Embryonic facial prominence (tissue), 1 donor: ENCODE measurements around the gene ZNF324.
"Not testable (repeated sequence)": the region's sequence is repeated elsewhere in the genome, so short reads cannot be mapped to it uniquely, and the experiment has no call there.

Experiments used
- DNase-seq: peaks from one replicate; pipeline ENCODE4 v3.0.0-alpha.2; 2016; ENCODE audit errors: extremely low spot score

ZNF324 gene

DNA sequence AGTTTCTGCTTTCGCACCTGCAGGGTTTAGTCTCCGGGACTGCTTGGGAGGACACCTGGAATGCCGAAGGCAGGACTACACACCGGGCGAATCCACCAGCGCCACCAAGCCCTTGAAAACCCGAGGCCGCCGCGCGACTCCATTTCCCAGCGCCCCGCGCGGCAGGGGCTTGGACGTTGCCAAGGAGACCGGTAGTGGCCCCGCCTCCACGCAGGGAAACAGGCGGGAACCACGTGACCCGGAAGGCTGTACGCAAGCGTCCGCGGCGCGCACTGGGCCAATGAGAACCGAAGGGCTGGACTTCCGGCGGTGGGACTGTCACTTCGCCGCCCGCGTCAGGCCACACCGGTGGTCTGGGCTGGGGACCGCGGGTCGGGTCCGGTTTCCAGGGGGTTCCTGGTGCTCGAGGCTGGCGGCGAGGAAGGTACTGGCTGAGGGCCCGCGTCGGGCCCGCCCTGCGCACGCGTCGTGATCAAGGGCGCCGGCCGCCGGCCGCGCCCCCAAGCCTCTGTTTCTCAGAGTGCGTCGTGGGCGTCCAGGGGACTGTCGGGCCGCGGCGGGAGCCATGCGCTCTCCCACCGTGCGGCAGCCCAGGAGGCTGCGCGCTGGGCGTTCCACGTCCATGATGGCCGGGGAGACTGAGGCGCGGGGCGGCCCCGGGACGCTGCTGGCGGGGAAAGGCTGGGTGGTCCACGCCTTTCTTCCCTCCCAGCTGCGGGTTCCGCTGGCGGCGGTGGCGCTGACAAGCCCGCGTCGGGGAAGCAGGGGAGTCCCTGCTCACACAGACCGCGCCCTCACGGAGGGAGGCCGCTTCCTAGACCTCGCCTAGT lies at the start of gene ZNF324:
Gene ZNF324 (plus strand): TSS at position 321 of the 830 bp plus-strand sequence. CDS start 2,106 bp downstream, outside the sequence.
- peak; percentile 94 for DNase-seq

DNA sequence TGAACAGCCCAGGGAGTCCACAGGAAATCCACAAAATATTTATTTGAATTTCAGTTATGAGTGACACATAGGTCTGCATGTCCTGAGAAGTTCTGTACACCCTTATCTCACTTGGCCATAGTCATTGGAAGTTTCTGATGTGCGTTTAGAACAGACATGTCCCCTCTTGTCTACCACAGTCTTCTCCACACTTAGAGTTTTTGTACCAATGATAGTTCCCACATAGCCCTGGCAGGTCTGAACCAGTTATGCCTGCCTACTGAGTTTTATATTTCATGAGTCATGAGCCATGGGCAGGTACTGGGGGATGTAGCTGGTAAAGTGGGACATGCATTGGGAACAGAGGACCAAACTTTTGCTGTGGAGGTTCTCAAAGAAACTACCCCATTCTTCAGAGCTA lies 38.3 kb upstream of the ZNF324 start:
- DNase-seq, result no peak

DNA sequence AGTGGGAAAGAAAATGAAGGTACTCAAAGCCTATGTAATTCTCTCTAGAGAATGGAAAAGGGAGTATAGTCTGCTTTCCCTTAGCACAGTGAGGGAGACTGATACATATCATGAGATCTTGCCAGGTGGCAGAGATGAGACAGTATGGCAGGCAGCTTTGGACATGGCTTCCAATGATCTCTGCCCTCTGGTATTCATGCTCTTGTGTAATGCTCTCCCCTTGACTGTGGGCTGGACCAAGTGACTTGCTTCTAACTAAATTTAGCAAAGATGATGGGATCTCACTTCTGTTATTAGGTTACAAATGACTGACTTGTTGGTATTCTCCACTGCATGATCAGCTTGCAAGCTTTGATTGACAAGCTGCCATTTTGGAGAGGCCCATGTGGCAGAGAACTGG lies 37.1 kb upstream of the ZNF324 start:
- no peak for DNase-seq

DNA sequence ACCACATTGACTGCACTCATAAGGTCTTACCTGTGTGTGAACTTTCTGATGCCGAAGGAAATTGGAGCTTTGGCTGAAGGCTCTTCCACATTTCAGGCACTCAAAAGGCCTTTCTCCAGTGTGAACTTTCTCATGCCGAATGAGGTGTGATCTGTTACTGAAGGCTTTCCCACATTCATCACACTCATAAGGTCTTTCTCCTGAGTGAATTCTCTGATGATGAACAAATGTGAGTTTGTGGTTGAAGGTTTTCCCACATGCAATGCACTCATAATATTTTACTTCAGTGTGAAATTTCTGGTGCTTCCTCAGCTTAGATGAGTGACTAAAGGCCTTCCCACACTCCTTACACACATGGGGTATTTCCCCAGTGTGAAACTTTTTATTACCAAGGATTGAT lies 32.7 kb upstream of the ZNF324 start:
- no peak for DNase-seq

DNA sequence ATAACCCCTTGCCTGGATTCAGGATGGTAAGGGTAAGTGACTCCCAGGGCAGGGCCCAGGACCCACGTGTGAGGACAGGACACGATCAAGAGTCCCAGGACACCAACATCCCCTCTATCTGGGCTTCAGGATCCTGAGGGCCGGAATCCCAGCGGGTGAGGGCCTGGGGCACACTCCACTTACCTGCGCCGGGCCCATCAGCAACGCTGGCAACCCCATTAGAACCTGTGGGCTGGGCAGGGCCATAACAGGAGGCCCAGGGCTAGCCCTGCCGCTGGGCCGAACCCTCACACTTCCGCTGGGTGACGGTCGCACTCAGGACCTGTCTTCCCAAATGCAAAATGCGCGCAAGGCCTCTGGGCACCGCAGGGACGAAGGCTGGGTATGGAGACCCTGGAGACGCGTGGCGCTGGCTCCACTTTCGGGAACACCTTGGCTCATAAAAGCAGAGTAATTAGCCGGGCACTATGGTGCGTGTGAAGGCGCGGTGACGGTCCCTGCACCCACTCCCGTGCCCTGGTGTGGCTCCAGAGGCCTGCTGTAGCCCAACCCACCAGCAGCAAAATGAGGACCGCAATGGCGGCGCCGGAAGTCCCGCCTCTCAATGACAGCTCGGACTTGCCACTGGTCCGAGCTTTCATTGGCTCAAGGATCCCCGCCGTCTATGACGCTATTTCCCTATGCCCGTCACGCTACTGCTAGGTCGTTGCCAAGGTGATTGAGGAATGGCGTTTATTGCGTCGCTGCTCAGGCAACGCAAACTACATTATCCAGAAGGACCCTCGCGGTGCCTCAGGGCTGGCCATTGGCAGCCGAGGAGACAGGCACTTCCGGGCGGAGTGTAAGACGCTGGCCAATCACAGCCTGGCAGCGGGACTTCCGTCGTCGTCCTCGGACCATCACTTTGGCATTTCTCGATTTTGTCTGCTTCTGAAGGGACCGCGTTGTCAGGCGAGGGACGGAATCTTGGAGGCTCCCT lies 27.0 kb upstream of the ZNF324 start, which contains the start of gene ZNF132:
Gene ZNF132 (minus strand): TSS at position 578 of the 979 bp plus-strand sequence. CDS start 332 bp downstream, at position 246.
- DNase-seq, result peak; percentile 99

DNA sequence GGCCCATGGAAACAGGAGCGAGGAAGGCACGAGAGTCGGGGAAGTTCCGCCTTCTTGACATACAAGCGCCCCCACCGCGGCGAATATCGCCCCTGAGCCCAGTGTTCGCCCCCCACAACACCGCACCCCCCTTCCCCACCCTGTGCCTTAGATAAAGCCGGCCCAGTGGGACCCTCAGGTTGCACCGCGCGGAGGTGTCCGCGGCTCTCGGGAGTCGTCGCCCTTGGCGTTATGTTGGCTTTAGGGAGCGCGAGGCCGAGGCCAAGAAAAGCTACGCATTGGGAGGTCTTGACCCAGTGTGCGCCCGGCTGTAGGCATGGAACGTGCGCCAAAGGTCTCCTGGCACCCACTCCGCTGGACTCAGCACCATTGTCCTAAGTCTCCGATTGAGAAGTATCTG lies 26.3 kb upstream of the ZNF324 start:
- DNase-seq, result no peak

DNA sequence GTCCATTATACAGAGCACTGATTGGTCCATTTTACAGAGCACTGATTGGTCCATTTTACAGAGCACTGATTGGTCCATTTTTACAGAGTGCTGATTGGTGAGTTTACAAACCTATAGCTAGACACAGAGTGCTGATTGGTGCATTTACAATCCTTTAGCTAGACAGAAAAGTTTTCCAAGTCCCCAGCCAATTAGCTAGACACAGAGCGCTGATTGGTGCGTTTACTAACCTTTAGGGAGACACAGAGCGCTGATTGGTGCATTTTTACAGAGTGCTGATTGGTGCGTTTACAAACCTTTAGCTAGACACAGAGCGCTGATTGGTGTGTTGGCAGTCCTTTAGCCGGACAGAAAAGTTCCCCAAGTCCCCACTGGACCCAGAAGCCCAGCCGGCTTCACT lies 23.9 kb upstream of the ZNF324 start:
- not testable (repeated sequence) for DNase-seq

DNA sequence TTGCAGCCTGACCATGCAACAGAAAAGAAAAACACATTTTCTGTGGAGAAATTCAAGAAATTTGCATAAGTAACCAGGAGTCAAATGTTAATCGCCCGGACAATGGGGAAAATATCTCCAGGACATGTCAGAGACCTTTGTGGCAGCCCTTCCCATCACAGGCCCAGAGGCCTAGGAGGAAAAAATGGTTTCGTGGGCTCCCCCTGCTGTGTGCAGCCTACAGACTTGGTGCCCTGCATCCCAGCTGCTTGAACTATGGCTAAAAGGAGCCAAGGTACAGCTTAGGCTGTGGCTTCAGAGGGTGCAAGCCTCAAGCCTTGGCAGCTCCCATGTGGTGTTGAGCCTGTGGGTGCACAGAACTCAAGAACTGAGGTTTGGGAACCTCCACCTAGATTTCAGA lies 18.0 kb upstream of the ZNF324 start:
- DNase-seq, result not testable (repeated sequence)

DNA sequence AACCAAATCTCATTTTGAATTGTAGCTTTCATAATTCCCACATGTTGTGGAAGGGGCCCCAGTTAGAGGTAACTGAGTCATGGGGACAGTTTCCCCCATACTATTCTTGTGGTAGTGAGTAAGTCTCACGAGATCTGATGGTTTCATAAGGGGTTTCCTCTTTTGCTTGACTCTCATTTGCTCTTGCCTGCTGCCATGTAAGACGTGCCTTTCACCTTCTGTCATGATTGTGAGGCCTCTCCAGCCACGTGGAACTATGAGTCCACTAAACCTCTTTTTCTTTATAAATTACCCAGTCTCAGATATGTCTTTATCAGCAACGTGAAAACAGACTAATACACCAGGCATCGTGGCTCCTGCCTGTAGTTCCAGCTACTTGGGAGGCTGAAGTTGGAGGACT lies 16.9 kb upstream of the ZNF324 start:
- not testable (repeated sequence) for DNase-seq

DNA sequence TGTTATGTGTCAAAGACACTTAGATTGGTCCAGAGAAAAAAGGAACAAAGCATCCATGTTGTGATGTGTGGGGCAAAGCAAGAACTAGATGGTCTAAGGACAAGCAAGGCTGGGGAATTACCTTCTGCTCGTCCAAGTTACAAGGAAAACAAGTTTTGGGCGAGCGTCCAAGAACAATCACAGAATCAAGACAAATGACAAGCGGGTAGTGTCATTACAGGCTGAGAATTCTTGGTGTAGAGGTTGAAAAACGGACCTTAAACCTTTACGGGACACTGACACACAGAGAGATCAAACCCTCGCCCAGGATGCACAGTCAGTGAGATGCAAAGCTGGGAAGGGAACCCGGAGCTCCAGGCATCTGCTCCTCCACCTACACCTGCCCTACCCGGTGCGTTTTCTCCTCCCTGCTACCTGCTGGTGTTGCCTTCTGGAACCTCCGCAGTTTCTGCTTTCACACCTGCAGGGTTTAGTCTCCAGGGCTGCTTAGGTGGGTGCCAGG lies 16.0 kb upstream of the ZNF324 start:
- DNase-seq, result no peak

DNA sequence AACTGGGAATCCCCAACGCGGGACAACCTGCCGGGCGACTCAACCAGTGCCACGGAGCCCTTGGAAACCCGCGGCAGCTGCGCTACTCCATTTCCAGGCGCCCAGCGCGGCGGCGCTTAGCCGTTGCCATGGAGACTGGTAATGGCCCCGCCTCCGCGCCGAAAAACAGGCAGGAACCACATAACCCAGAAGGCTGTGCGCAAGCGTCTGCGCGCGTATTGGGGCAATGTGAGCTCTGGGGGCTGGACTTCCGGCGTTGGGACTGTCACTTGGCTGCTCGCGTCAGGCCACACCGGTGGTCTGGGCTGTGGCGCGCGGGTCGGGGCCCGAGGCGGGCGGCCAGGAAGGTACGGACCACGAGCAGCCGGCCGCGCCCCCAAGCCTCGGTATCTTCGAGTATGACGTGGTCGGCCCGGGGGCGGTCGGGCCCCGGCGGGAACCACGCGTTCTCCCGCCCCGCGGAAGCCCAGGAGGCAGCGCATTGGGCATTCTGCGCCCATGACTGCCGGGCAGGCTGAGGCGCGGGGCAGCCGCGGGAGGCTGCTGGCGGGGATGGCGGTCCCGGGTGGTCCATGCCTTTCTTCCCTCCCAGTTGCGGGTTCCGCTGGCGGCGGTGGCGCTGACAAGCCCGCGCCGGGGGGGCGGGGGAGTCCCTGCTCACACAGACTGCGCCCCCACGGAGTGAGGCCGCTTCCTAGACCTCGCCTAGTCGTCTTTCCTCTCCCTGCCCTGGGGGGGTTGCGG lies 15.3 kb upstream of the ZNF324 start, which contains the start of gene ZNF324B:
Gene ZNF324B (plus strand): TSS at position 265 of the 744 bp plus-strand sequence. CDS start 2,080 bp downstream, outside the sequence.
- peak; percentile 92 for DNase-seq

DNA sequence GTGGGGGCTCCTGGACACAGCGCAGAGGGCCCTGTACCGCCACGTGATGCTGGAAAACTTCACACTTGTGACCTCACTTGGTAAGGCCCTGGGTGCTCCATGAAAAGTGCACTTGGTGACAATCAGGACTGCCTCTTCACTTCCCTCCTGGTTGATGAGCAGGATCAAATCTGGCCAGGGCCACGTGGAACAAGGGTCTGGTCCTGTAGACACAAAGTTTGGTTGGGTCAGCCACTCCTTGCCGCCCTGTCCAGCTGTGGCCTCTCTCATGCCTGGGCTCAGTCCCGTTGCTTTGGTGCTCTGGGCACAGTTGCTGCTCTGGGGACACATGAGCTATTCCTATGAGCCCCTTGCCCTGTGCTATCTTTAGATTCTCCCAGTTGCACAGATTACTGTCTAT lies 13.1 kb upstream of the ZNF324 start:
- DNase-seq, result no peak

DNA sequence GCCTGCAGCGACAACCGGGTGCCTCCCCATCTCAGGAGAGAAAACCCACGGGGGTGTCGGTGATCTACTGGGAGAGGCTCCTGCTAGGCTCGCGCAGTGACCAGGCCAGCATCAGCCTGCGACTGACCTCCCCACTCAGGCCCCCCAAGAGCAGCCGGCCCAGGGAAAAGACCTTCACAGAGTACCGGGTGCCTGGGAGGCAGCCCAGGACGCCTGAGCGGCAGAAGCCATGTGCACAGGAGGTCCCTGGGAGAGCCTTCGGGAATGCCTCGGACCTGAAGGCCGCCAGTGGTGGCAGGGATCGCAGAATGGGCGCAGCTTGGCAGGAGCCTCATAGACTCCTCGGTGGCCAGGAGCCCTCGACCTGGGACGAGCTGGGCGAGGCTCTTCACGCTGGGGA lies 11.6 kb upstream of the ZNF324 start:
- DNase-seq, result no peak

DNA sequence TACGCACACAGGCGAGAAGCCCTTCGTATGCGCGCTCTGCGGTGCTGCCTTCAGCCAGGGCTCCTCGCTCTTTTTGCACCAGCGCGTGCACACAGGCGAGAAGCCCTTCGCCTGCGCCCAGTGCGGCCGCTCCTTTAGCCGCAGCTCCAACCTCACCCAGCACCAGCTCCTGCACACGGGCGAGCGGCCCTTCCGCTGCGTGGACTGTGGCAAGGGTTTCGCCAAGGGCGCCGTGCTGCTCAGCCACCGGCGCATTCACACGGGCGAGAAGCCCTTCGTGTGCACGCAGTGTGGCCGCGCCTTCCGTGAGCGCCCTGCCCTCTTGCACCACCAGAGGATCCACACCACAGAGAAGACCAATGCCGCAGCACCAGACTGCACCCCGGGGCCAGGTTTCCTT lies 10.8 kb upstream of the ZNF324 start:
- no peak for DNase-seq

DNA sequence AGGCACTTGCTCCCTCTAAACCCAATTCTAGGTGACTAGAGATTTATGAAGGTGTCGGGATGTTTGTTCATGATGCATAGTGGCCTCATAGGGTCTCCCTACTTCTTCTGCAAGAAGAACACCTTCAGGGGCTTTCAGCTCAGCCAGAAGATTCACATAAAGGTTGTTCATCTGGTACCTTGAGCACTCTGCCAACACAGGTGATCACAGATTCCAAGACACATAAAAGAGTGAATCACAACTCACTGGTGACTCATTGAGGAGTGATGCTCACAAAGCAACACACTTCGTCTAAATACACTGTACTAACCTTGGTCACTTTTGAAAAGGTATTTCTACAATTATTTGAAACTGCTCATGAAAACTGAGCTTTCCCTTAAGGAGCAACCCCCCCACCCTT lies 6.8 kb upstream of the ZNF324 start:
- no peak for DNase-seq

DNA sequence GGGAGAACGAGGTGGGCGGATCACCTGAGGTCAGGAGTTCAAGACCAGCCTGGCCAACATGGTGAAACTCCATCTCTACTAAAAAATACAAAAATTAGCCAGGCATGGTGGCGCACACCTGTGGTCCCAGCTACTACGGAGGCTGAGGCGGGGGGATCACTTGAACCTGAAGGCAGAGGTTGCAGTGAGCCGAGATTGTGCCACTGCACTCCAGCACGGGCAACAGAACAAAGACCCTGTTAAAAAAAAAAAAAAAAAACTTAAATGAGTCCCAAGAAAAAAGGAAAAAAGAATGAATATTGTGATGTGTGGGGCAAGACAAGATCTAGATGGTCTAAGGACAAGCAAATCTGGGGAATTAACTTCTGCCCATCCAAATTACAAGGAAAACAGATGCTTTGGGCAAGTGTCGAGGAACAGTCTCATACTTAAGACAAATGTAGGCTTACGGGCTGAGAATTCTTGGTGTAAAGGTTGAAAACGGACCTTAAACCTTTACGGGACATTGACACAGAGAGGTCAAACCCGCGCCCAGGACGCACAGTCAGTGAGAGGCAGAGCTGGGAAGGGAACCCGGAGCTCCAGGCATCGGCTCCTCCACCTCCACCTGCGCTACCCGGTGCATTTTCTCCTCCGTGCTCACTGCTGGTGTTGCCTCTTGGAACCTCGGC lies 656 bp upstream of the ZNF324 start:
- DNase-seq, result no peak

DNA sequence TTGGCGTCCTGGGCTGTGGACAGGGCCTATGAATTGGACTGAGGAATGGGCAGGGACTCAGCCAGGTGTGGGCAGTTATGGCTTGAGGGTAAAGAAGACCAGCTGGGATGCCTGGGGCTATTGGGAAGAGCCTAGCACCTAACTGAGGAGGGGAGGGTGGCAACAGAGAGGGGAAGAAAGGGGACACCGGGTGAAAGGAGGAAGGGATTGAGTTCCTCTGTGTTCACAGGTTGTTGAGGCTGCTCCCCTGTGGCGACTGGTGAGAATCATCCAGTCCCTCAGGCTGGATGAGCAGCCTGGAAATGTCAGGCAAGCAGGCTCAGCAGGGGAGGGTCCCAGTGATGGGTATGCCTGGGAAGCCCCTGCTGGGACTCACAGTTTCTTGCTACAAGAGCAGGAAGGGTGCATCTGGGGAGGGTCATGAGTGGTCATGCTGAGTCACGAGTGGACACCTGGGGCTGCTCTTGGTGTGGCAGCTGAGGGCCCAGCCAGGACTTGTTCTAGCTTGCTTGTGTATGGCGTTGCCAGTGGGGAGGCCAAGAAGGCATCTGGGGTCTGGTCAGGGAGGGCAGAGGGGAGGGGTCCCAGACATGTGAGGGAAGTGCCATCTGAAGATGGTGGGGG lies 1.4 kb downstream of the ZNF324 start:
- no peak for DNase-seq

DNA sequence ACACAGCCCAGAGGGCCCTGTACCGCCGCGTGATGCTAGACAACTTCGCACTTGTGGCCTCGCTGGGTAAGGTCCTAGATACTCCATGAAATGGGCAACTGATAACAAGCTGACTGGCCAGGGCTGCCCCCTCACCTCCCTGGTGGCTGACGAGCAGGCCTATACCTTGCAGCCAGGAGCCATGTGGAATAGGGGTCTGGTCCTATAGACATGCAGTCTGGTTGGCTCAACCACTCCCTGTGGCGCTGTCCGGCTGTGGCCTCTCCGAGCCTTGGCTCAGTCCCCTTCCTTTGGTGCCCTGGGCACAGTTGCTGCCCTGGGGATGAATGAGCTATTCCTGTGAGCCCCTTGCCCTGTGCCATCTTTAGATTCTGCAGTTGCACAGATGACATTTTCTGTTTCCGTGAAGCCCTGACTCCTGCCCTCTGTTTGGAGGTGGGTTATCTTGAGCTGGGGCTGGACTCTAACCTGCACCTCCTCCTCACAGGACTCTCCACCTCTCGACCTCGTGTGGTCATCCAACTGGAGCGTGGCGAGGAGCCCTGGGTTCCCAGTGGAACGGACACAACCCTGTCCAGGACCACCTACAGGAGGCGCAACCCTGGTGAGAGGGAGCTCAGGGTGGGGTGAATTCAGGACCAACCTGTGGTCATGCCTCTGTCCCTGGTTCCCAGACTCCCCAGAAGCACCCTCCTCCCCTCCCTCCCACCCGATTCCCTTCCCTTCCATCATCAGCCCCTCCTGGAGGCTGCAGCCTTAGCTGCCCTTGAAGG lies 2.5 kb downstream of the ZNF324 start:
- no peak for DNase-seq

DNA sequence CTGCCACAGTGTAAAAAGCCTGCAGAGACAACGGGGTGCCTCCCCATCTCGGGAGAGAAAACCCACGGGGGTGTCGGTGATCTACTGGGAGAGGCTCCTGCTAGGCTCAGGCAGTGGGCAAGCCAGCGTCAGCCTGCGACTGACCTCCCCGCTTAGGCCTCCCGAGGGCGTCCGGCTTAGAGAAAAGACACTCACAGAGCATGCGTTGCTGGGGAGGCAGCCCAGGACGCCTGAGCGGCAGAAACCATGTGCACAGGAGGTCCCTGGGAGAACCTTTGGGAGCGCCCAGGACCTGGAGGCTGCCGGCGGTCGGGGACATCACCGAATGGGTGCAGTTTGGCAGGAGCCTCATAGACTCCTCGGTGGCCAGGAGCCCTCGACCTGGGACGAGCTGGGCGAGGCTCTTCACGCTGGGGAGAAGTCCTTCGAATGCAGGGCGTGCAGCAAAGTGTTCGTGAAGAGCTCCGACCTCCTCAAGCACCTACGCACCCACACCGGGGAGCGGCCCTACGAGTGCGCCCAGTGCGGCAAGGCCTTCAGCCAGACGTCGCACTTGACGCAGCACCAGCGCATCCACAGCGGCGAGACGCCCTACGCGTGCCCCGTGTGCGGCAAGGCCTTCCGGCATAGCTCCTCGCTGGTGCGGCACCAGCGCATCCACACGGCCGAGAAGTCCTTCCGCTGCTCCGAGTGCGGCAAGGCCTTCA lies 4.1 kb downstream of the ZNF324 start:
- DNase-seq, result not testable (repeated sequence)
